Measurements from ENCODE around the gene ARID1A.
"Not testable (repeated sequence)": the region's sequence is repeated elsewhere in the genome, so short reads cannot be mapped to it uniquely, and the experiment has no call there.

Gene ARID1A

DNA sequence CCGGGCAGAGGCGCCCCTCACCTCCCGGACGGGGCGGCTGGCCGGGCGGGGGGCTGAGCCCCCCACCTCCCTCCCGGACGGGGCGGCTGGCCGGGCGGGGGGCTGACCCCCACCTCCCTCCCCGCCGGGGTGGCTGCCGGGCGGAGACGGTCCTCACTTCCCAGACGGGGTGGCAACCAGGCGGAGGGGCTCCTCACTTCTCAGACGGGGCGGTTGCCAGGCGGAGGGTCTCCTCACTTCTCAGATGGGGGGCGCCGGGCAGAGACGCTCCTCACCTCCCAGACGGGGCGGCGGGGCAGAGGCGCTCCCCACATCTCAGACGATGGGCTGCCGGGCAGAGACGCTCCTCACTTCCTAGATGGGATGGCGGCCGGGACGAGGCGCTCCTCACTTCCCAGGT, 108.1 kb downstream of the ARID1A start:
- H3K4me1 ChIP-seq (ENCODE audit: control insufficient read depth, insufficient read depth, low read length, unreplicated experiment) = peaks cover 16% of the 10 kb centered on the region
- H3K36me3 ChIP-seq (ENCODE audit: insufficient read depth, low read length); H3K4me3 ChIP-seq (ENCODE audit: low read depth, low read length); H3K27me3 ChIP-seq (ENCODE audit: insufficient read depth, low read length); H3K27ac ChIP-seq (ENCODE audit: low read depth, low read length); H3K79me2 ChIP-seq (ENCODE audit: control insufficient read depth, insufficient read depth, low read length, unreplicated experiment); H2AFZ ChIP-seq (ENCODE audit: low read length, unreplicated experiment): not testable (repeated sequence)

DNA sequence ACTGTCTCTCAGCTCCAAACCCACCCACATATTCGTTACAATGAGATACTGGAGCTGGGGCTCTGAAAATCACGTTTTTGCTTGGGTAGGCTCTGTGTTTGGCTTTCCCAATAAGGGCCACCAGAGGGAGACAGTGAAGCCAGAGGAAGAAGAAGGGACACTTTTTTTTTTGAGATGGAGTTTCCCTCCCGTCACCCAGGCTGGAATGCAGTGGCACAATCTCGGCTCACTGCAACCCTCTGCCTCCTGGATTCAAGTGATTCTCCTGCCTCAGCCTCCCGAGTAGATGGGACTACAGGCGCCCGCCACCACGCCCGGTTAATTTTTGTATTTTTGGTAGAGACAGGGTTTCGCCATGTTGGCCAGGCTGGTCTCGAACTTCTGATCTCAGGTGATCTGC, 114.3 kb downstream of the ARID1A start:
- not testable (repeated sequence) for H3K4me3 ChIP-seq (ENCODE audit: low read depth, low read length); H3K4me1 ChIP-seq (ENCODE audit: control insufficient read depth, insufficient read depth, low read length, unreplicated experiment); H3K79me2 ChIP-seq (ENCODE audit: control insufficient read depth, insufficient read depth, low read length, unreplicated experiment); H2AFZ ChIP-seq (ENCODE audit: low read length, unreplicated experiment); H3K27ac ChIP-seq (ENCODE audit: low read depth, low read length); H3K36me3 ChIP-seq (ENCODE audit: insufficient read depth, low read length); H3K27me3 ChIP-seq (ENCODE audit: insufficient read depth, low read length)

DNA sequence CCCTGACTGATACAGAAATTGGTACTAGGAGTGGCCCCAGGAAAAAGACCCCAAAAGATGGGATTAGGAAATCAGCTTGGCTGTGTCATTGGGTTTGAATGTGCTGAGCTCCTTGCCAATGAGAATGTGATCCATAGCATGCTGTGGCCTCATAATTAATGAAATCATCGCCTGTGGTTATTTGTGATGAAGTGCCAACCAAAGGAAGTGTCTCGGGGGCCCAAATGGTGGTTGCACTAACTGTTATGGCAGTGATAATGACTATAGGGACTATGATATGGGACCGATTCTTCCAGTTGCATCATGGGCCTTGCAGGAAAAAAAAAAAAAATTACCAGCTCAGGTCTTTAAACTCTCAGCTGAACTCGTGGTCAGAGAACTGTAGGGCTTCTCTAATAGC, 115.2 kb downstream of the ARID1A start:
- H3K79me2 ChIP-seq (ENCODE audit: control insufficient read depth, insufficient read depth, low read length, unreplicated experiment) = no peaks in the 10 kb centered on the region
- H3K27ac ChIP-seq (ENCODE audit: low read depth, low read length) = no peak overlapping the region
- no peaks in the 10 kb centered on the region for H3K4me1 ChIP-seq (ENCODE audit: control insufficient read depth, insufficient read depth, low read length, unreplicated experiment)
- no peaks in the 10 kb centered on the region for H3K36me3 ChIP-seq (ENCODE audit: insufficient read depth, low read length)
- H3K27me3 ChIP-seq (ENCODE audit: insufficient read depth, low read length) = no peaks in the 10 kb centered on the region
- H3K4me3 ChIP-seq (ENCODE audit: low read depth, low read length) = no peak overlapping the region
- no peak overlapping the region for H2AFZ ChIP-seq (ENCODE audit: low read length, unreplicated experiment)

DNA sequence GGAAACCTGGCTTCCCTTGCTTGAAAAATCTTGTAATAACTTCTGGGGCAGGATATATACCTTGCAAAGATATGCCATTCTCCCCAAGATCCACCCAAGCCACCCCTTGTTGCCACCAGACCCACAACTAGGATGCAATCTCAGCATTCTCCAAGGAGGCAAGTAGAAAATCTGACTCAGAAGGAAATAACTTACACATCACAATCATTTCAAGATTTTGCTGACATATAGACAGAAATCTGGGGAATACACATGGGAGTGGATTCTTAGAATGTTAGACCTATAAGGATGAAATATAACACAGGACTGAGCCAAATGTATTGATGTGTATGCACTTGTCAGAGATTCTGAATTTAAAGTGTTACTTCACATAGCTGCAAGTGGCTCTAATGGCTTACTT, 115.9 kb downstream of the ARID1A start:
- H3K4me3 ChIP-seq (ENCODE audit: low read depth, low read length) = no peak overlapping the region

DNA sequence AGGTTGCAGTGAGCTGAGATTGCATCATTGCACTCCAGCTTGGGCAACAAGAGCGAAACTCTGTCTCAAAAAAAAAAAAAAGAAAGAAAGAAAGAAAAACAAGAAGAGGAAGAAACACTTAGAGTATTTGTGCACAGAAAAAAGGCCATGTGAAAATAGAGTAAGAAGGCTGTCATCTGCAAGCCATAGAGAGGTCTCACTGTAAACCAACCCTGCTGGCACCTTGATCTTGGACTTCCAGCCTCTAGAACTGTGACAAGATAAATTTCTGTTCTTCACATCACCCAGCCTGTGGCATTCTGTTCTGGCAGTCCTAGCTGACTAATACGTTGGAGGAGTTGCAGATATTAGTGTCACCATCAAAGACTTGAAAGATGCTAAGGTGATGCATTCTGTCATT, 118.6 kb downstream of the ARID1A start:
- no peaks in the 10 kb centered on the region for H3K4me1 ChIP-seq (ENCODE audit: control insufficient read depth, insufficient read depth, low read length, unreplicated experiment)
- H2AFZ ChIP-seq (ENCODE audit: low read length, unreplicated experiment) = no peak overlapping the region
- no peaks in the 10 kb centered on the region for H3K27me3 ChIP-seq (ENCODE audit: insufficient read depth, low read length)
- no peak overlapping the region for H3K4me3 ChIP-seq (ENCODE audit: low read depth, low read length)
- no peaks in the 10 kb centered on the region for H3K36me3 ChIP-seq (ENCODE audit: insufficient read depth, low read length)
- no peaks in the 10 kb centered on the region for H3K79me2 ChIP-seq (ENCODE audit: control insufficient read depth, insufficient read depth, low read length, unreplicated experiment)
- H3K27ac ChIP-seq (ENCODE audit: low read depth, low read length) = no peak overlapping the region

More for the DNA sequence above, 115.9 kb downstream of the ARID1A start:
- Histone ChIP-seq H2AFZ (ENCODE audit: low read length, unreplicated experiment) (no peak overlapping the region), H3K36me3 (ENCODE audit: insufficient read depth, low read length) (no peaks in the 10 kb centered on the region), H3K79me2 (ENCODE audit: control insufficient read depth, insufficient read depth, low read length, unreplicated experiment) (no peaks in the 10 kb centered on the region), H3K27me3 (ENCODE audit: insufficient read depth, low read length) (no peaks in the 10 kb centered on the region), H3K27ac (ENCODE audit: low read depth, low read length) (no peak overlapping the region), H3K4me1 (ENCODE audit: control insufficient read depth, insufficient read depth, low read length, unreplicated experiment) (no peaks in the 10 kb centered on the region)

DNA sequence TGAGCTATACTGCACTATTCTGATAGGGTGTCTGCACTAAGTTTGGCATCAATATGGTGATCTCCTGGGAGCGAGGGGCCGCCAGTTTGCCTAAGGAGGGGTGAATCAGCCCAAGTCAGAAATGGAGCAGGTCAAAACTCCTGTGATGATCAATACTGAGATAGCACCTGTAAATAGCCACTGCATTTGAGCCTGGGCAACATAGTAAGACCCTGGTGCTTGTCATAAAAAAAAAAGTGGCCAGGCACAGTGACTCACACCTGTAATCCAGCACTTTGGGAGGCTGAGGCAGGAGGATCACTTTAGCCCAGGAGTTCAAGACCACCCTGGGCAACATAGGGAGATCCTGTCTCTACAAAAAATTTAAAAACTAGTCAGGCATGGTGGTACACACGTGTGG, 119.1 kb downstream of the ARID1A start:
- Histone ChIP-seq H2AFZ (ENCODE audit: low read length, unreplicated experiment) (no peak overlapping the region), H3K27ac (ENCODE audit: low read depth, low read length) (no peak overlapping the region), H3K36me3 (ENCODE audit: insufficient read depth, low read length) (no peaks in the 10 kb centered on the region), H3K4me1 (ENCODE audit: control insufficient read depth, insufficient read depth, low read length, unreplicated experiment) (no peaks in the 10 kb centered on the region), H3K4me3 (ENCODE audit: low read depth, low read length) (no peak overlapping the region), H3K27me3 (ENCODE audit: insufficient read depth, low read length) (no peaks in the 10 kb centered on the region), H3K79me2 (ENCODE audit: control insufficient read depth, insufficient read depth, low read length, unreplicated experiment) (no peaks in the 10 kb centered on the region)

DNA sequence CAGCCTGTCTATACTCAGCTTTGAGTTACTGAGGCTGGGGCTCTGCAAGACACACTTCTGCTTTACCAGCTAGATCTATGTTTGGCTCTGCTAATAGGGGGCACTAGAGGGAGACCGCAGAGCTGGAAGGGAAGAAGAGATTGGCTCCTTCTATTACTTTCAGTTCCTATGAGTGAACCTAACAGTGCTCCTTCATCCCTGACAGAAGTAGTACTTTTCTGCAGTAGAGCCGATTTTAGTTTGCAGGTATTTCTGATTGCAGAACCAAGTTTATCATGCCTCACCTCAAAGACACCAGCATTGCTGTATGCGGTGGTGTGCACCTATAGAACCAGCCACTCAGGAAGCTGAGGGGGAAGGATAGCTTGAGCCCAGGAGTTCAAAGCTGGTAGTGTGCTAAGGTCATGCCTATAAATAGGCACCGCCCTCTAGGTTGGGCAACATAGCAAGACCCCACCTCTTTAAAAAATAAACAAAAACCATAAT, 125.0 kb downstream of the ARID1A start:
- Histone ChIP-seq H3K79me2 (ENCODE audit: control insufficient read depth, insufficient read depth, low read length, unreplicated experiment) (no peaks in the 10 kb centered on the region), H3K27ac (ENCODE audit: low read depth, low read length) (no peak overlapping the region), H3K4me1 (ENCODE audit: control insufficient read depth, insufficient read depth, low read length, unreplicated experiment) (peaks cover 1% of the 10 kb centered on the region), H2AFZ (ENCODE audit: low read length, unreplicated experiment) (no peak overlapping the region), H3K36me3 (ENCODE audit: insufficient read depth, low read length) (no peaks in the 10 kb centered on the region), H3K4me3 (ENCODE audit: low read depth, low read length) (no peak overlapping the region), H3K27me3 (ENCODE audit: insufficient read depth, low read length) (no peaks in the 10 kb centered on the region)

DNA sequence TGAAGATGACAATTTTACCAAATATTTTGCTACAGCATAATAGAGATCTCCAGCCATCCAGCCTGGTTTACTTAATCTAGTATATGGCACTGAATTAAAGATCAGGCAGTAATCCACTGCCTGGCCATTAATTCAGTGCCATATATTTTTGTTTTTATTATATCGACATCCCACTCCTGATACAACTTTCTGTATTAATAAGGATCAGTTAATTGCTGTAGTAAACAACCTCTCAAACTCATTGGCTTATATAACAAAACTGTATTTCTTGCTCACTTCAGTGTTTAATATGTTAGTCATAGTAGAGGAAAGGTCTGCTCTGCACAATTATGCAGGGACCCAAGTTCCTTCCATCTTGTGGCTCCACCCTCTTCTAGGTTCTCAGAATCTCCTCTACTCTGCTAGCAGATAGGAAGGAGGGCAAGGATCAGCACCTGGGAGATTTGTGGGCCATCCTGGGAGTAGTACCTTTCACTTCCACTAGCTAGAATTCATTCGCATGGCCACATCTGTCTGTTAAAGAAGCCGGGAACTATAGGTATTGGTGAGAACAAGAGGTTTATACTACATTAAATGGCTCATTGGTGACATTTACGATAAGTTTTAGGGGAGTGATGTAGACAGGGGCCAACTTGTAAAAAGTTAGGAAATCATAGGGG, 127.1 kb downstream of the ARID1A start:
- Histone ChIP-seq H3K4me1 (ENCODE audit: control insufficient read depth, insufficient read depth, low read length, unreplicated experiment) (peaks cover 9% of the 10 kb centered on the region), H3K36me3 (ENCODE audit: insufficient read depth, low read length) (no peaks in the 10 kb centered on the region), H3K27ac (ENCODE audit: low read depth, low read length) (no peak overlapping the region), H2AFZ (ENCODE audit: low read length, unreplicated experiment) (no peak overlapping the region), H3K79me2 (ENCODE audit: control insufficient read depth, insufficient read depth, low read length, unreplicated experiment) (peaks cover 7% of the 10 kb centered on the region), H3K27me3 (ENCODE audit: insufficient read depth, low read length) (no peaks in the 10 kb centered on the region), H3K4me3 (ENCODE audit: low read depth, low read length) (no peak overlapping the region)

DNA sequence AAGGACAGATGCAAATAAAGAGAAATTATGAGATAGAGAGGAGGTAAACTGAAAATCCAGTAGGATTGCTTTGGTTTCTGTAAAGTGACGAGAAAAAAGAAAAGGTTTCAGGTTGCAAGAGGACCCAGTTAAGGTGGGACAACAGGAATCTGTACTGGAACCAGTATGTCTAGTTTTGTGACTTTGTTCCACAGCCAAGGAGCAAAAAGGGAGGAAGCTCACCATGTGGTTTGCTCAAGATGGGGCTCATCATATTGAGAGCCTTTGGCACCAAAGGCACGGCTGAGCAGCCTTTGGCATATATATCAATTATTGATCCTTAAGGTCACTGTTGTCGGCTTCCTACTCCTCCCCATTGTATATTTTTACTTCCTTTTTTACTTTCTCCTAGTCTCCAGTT, 128.9 kb downstream of the ARID1A start:
- peaks cover 17% of the 10 kb centered on the region for H3K4me1 ChIP-seq (ENCODE audit: control insufficient read depth, insufficient read depth, low read length, unreplicated experiment)
- H2AFZ ChIP-seq (ENCODE audit: low read length, unreplicated experiment) = no peak overlapping the region
- peaks cover 23% of the 10 kb centered on the region for H3K79me2 ChIP-seq (ENCODE audit: control insufficient read depth, insufficient read depth, low read length, unreplicated experiment)
- H3K27ac ChIP-seq (ENCODE audit: low read depth, low read length) = no peak overlapping the region
- no peaks in the 10 kb centered on the region for H3K36me3 ChIP-seq (ENCODE audit: insufficient read depth, low read length)
- H3K4me3 ChIP-seq (ENCODE audit: low read depth, low read length) = no peak overlapping the region
- H3K27me3 ChIP-seq (ENCODE audit: insufficient read depth, low read length) = no peaks in the 10 kb centered on the region

DNA sequence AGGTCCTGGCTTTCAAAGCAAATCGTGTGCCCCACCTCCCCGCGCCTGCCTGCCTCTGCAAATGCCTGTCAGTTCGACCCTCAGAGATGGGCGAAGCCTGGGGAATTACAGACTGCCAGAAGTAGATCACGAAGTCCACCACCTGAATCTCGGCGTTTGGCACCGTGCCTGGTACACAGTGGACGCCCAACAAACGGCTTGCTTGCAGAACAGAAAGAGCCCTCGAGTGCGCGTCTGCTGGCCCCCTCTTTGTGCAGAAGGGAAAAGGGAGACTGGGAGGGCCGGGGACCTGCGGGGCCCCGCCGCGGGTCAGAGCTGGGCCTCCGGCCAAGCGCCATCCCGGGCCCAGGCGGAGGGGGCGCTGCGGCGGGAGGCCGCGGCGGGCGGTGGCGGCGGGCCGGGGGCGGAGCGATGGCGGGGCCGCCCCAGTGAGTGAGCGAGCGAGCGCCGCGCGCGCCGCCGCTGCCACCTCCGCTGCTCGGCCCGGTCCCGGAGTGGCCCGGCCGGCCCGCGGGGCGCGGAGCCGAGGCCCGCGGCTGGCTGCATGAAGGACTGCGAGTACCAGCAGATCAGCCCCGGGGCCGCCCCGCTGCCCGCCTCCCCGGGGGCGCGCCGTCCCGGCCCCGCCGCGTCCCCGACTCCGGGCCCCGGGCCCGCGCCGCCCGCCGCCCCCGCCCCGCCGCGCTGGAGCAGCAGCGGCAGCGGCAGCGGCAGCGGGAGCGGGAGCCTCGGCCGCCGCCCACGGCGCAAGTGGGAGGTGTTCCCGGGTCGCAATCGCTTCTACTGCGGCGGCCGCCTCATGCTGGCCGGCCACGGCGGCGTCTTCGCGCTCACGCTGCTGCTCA, 130.7 kb downstream of the ARID1A start, which contains the start of gene ZDHHC18:
Gene ZDHHC18 (plus strand): TSS at position 428 of the 845 bp plus-strand sequence. CDS start 117 bp downstream, at position 545.
- peak within 1 kb of the TSS; percentile 89 for H2AFZ ChIP-seq (ENCODE audit: low read length, unreplicated experiment)
- H3K27me3 ChIP-seq (ENCODE audit: insufficient read depth, low read length) = no peaks in the 10 kb centered on the region
- H3K79me2 ChIP-seq (ENCODE audit: control insufficient read depth, insufficient read depth, low read length, unreplicated experiment) = peaks cover 31% of the 10 kb centered on the region
- H3K27ac ChIP-seq (ENCODE audit: low read depth, low read length) = no peak within 1 kb of the TSS
- H3K36me3 ChIP-seq (ENCODE audit: insufficient read depth, low read length) = no peaks in the 10 kb centered on the region
- peaks cover 17% of the 10 kb centered on the region for H3K4me1 ChIP-seq (ENCODE audit: control insufficient read depth, insufficient read depth, low read length, unreplicated experiment)
- peak within 1 kb of the TSS; percentile 84 for H3K4me3 ChIP-seq (ENCODE audit: low read depth, low read length)
